Activated CD4-positive, alpha-beta T cell treated with anti-CD3 and anti-CD28 coated beads, Interleukin-2, Interleukin-6, amounts not matched to agents 100 ng/mL and 50 ng/mL, durations not matched to agents 16 hours and 8 hours (primary cell): Measurements from ENCODE around the gene PTGDR2.

Source experiments
- DNase-seq: peaks from one replicate; pipeline ENCODE4 v3.0.0-alpha.2; 2020

PTGDR2 gene

GRCh38 chr11:60809249-60809648 is 46.5 kb downstream of the PTGDR2 start:
- no peak for DNase-seq

GRCh38 chr11:60803273-60803936 is 52.3 kb downstream of the PTGDR2 start:
- DNase-seq, result no peak

GRCh38 chr11:60801194-60801593 is 54.6 kb downstream of the PTGDR2 start:
- no peak for DNase-seq
